Osteoblast (primary cell): Measurements from ENCODE around the gene PTPRC. TPM values are rescaled to one million over a fixed set of nuclear protein-coding genes. Genes with fewer than 3 reads are reported as not detected.

Source experiments
- DNase-seq: peaks from one replicate; pipeline ENCODE4 v3.0.0; 2011; ENCODE audit warnings: low spot score, mixed read lengths; ENCODE audit not compliant: insufficient read length; ENCODE audit errors: missing footprints
- H2AFZ ChIP-seq: 2 replicates; pipeline ENCODE4 v1.6.0; 2011; ENCODE audit warnings: mild to moderate bottlenecking, low read length
- H3K27ac ChIP-seq: 2 replicates; pipeline ENCODE4 v1.5.1; 2011; ENCODE audit warnings: mild to moderate bottlenecking, low read depth, low read length, moderate library complexity
- H3K27me3 ChIP-seq: 2 replicates; pipeline ENCODE4 v1.6.0; 2012; ENCODE audit warnings: mild to moderate bottlenecking, control low read depth, inconsistent platforms, low read length, moderate library complexity; ENCODE audit not compliant: insufficient read depth
- H3K36me3 ChIP-seq: 2 replicates; pipeline ENCODE4 v1.5.1; 2011; ENCODE audit warnings: mild to moderate bottlenecking, low read length, control low read depth, moderate library complexity; ENCODE audit not compliant: insufficient read depth
- H3K4me1 ChIP-seq: 2 replicates; pipeline ENCODE4 v1.5.1; 2011; ENCODE audit warnings: mild to moderate bottlenecking, low read length, control low read depth, moderate library complexity; ENCODE audit not compliant: insufficient read depth
- H3K4me2 ChIP-seq: 2 replicates; pipeline ENCODE4 v1.6.0; 2011; ENCODE audit warnings: mild to moderate bottlenecking, low read length; ENCODE audit not compliant: insufficient read depth
- H3K4me3 ChIP-seq: fragments of 200-600 bp; sonication (generic); 3 replicates; pipeline ENCODE4 v1.5.1; 2012; ENCODE audit warnings: mild to moderate bottlenecking, low read length, inconsistent platforms; ENCODE audit not compliant: insufficient read depth
- H3K79me2 ChIP-seq: 2 replicates; pipeline ENCODE4 v1.6.0; 2012; ENCODE audit warnings: mild to moderate bottlenecking, low read length, control low read depth, inconsistent platforms; ENCODE audit not compliant: insufficient read depth
- H3K9me3 ChIP-seq: 2 replicates; pipeline ENCODE4 v1.5.1; 2011; ENCODE audit warnings: low read depth, low read length, control low read depth
- H4K20me1 ChIP-seq: 2 replicates; pipeline ENCODE4 v1.6.0; 2012; ENCODE audit warnings: mild to moderate bottlenecking, low read length, control low read depth; ENCODE audit not compliant: insufficient read depth
- total RNA-seq: library from RNA; depleted of rRNA; stranded (reverse); fragments of >200 nt; gene quantifications from 2 replicates; pipeline ENCODE4 v1.2.3, GENCODE V29; 2012
- TF ChIP-seq, protein P1 (sequence below): IDR thresholded peaks from 2 replicates; pipeline ENCODE4 v1.5.1; 2011; ENCODE audit warnings: mild to moderate bottlenecking, low read depth, low read length, moderate library complexity; ENCODE audit errors: extremely low read depth

Gene PTPRC
- total RNA-seq, 1 donor = 1.1 TPM

DNA sequence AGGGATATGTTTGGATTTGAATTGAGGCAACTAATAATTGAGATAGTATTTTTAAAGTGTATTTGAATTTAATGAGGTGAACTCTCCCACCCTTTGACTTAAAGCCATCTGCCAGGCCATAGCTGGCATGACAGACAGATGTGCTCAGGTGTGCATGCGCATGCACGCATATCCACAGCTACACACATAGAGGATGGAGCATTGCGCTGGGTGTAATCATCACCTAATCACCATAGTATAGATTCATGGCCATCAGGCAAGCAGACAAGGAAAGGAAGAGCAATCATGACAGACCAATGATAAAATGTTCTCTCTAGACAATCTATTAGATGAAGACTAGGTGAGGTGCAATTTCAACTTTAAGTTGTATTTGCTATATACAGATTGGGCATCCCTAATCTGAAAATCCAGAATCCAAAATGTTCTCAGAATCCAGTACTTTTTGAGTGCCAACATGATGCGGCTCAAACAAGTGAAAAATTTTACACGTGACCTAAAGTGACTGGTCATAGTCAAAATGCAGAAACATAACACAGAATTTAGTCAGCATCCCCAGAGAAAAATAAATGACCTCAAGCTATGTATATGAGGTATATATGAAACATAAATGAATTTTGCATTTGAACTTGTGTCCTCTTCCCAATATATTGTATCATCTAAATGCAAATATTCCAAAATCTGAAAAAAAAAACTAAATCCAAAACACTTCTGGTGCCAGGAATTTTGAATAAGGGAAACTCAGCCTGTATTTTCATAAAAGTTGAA lies 70.1 kb downstream of the PTPRC start:
- peaks cover 9% of the 10 kb centered on the region for H3K4me1 ChIP-seq
- no peak overlapping the region for H2AFZ ChIP-seq
- H3K4me3 ChIP-seq = no peak overlapping the region
- H3K27ac ChIP-seq = no peak overlapping the region
- H3K9me3 ChIP-seq = no peaks in the 10 kb centered on the region
- H3K79me2 ChIP-seq = no peaks in the 10 kb centered on the region
- TF ChIP-seq, protein P1, sequence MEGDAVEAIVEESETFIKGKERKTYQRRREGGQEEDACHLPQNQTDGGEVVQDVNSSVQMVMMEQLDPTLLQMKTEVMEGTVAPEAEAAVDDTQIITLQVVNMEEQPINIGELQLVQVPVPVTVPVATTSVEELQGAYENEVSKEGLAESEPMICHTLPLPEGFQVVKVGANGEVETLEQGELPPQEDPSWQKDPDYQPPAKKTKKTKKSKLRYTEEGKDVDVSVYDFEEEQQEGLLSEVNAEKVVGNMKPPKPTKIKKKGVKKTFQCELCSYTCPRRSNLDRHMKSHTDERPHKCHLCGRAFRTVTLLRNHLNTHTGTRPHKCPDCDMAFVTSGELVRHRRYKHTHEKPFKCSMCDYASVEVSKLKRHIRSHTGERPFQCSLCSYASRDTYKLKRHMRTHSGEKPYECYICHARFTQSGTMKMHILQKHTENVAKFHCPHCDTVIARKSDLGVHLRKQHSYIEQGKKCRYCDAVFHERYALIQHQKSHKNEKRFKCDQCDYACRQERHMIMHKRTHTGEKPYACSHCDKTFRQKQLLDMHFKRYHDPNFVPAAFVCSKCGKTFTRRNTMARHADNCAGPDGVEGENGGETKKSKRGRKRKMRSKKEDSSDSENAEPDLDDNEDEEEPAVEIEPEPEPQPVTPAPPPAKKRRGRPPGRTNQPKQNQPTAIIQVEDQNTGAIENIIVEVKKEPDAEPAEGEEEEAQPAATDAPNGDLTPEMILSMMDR = no peak
- H3K36me3 ChIP-seq = no peaks in the 10 kb centered on the region
- no peaks in the 10 kb centered on the region for H4K20me1 ChIP-seq
- no peak for DNase-seq
- no peaks in the 10 kb centered on the region for H3K27me3 ChIP-seq
- no peak overlapping the region for H3K4me2 ChIP-seq

DNA sequence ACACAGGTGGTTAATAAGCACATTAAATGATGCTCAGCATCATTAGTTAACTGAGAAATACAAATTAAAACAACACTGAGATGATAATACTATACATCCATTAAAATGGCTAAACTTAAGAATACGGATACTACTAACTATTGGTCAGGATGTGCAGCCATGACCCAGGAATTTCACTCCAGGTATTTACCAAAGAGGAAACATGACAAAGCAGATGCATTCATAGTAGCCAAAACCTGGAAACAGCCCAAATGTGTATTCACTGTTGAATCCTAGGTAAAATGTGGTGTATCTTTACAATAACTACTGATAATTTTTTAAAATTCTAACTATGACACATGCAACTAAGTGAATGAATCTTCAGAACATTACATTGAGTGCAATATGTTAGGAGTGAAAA lies 73.0 kb downstream of the PTPRC start:
- Histone ChIP-seq H3K36me3 (no peaks in the 10 kb centered on the region), H3K27me3 (no peaks in the 10 kb centered on the region), H3K79me2 (no peaks in the 10 kb centered on the region), H2AFZ (no peak overlapping the region), H3K4me2 (no peak overlapping the region), H3K4me1 (peaks cover 9% of the 10 kb centered on the region), H3K9me3 (no peaks in the 10 kb centered on the region), H4K20me1 (no peaks in the 10 kb centered on the region), H3K4me3 (no peak overlapping the region), H3K27ac (no peak overlapping the region)
- TF ChIP-seq, protein P1 = no peak
- DNase-seq = no peak

DNA sequence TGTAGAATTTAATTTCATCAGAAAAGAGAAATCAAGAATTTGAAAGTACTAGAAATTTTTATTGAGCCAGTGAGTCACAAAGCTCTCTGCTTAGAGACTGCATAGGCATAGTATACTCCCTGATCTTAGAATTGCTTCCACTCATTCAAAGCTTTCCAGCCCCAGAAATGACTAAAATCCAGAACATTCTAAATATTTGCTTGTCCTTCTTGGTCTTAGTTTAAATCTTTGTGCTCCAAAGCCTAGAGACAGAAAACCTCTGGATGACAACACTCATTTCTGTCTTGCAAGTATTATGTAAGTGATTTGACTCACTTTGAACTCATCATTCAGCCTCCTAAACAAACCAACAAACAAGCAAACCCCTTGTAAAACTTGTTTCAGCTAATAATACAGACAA lies 74.2 kb downstream of the PTPRC start:
- no peak overlapping the region for H3K27ac ChIP-seq
- H4K20me1 ChIP-seq = no peaks in the 10 kb centered on the region
- H3K4me2 ChIP-seq = no peak overlapping the region
- DNase-seq = no peak
- no peaks in the 10 kb centered on the region for H3K9me3 ChIP-seq
- H3K79me2 ChIP-seq = no peaks in the 10 kb centered on the region
- TF ChIP-seq, protein P1 = no peak
- no peaks in the 10 kb centered on the region for H3K27me3 ChIP-seq
- peaks cover 9% of the 10 kb centered on the region for H3K4me1 ChIP-seq
- no peaks in the 10 kb centered on the region for H3K36me3 ChIP-seq
- H3K4me3 ChIP-seq = no peak overlapping the region
- H2AFZ ChIP-seq = no peak overlapping the region

DNA sequence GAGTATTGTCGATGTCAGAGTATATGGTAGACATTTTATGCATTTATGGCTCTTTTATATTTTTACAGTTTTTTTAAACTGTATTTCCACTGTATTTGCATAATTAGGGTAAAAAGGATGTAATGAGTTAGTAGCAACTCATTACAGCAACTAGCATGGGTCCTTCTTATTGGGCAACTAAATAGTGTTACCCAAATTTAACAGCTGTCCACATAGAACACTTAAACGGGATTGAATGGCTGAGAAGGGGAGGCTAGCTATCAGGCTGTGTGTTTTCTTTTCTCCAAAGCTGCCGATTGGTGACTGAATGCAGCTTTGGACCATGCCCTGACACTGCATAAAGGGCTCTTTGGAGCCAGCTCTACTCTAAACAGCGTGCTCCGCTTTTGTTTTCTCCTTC lies 75.4 kb downstream of the PTPRC start:
- Histone ChIP-seq H2AFZ (no peak overlapping the region), H3K4me1 (peaks cover 9% of the 10 kb centered on the region), H3K79me2 (no peaks in the 10 kb centered on the region), H3K36me3 (no peaks in the 10 kb centered on the region), H3K4me2 (no peak overlapping the region), H3K27me3 (no peaks in the 10 kb centered on the region), H3K9me3 (no peaks in the 10 kb centered on the region), H3K27ac (no peak overlapping the region), H3K4me3 (no peak overlapping the region), H4K20me1 (no peaks in the 10 kb centered on the region)
- TF ChIP-seq, protein P1 = no peak
- no peak for DNase-seq
